Gastroesophageal sphincter (tissue), 3 donors: ENCODE data around the gene MYBPC1.

Source experiments
- CTCF ChIP-seq, 4 experiments: fragments of 200-600 bp in 2 of 4; fragments of 450-650 bp in 2 of 4; sonication (generic) in 1 of 4; IDR thresholded peaks; one replicate each; pipeline ENCODE4 v1.5.1; 2017 to 2019; ENCODE audit warnings: antibody characterized with exemption in 4 of 4, mild to moderate bottlenecking in 2 of 4, moderate library complexity in 2 of 4
- POLR2A ChIP-seq, 2 donors: fragments of 450-650 bp; IDR thresholded peaks; one replicate each; pipeline ENCODE4 v1.6.1; 2017; ENCODE audit warnings: antibody characterized with exemption in 2 of 2, mild to moderate bottlenecking in 2 of 2, moderate library complexity in 1 of 2
- POLR2AphosphoS5 ChIP-seq: sonication (generic); formaldehyde crosslinking; IDR thresholded peaks from one replicate; pipeline ENCODE4 v1.6.1; 2017; ENCODE audit warnings: antibody characterized with exemption

- TF ChIP-seq POLR2AphosphoS5 (no peak), POLR2A (IDR thresholded peaks at IDR 0.05) (no peak), CTCF (IDR thresholded peaks at IDR 0.05) (no peak)
Observed at GRCh38 chr12:101620762-101621133, 26.0 kb downstream of the MYBPC1 start.
